HG03097 (cell line): ENCODE results near the gene CTRL.
"Not testable (repeated sequence)": the region's sequence is repeated elsewhere in the genome, so short reads cannot be mapped to it uniquely, and the experiment has no call there.

Source experiments
- ATAC-seq: cut with Tn5 transposase; IDR thresholded peaks from one replicate; pipeline ENCODE4 v1.9.1; 2021; ENCODE audit not compliant: unreplicated experiment, low FRiP score

CTRL gene

GRCh38 chr16:67942510-67943255 lies 11.0 kb upstream of the CTRL start:
- ATAC-seq, result no peak

- ATAC-seq, result no peak
These were observed 10.5 kb upstream of the CTRL start for GRCh38 chr16:67942200-67942509.

DNA sequence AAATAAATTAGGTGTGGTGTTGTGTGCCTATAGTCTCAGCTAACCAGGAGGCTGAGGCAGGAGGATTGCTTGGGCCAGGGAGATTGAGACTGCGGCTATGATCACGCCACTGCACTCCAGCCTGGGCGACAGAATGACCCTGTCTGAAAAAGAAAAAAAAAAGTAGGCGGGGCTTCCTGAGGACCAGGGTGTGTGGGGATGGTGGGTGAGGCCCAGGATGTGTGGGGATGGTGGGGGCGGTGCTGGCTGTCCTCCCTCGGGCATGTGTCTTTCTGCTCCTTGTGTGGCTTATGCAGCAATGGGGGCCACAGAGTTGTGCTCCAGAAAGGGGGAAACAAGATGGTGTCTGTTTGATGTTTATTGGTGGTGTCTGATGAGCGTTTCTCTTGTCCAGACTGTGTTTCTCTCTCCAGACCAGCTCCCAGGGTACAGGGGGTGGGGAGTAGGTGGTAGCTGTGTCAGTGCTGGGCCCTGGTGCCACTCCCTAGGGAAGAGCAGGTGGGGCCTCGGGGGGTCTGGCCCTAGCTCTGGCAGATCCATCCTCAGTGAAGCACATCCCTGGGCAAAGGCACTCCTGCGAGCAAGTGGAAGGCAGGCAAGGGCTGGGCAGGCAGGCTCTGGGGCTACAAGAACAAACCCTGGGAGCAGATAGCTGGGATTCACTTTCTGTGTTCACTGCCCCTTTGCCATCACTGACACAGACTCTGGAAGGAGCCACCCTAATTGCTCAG lies 10.0 kb upstream of the CTRL start:
- ATAC-seq, result no peak

GRCh38 chr16:67940446-67941089 lies 8.9 kb upstream of the CTRL start:
- ATAC-seq, result no peak

DNA sequence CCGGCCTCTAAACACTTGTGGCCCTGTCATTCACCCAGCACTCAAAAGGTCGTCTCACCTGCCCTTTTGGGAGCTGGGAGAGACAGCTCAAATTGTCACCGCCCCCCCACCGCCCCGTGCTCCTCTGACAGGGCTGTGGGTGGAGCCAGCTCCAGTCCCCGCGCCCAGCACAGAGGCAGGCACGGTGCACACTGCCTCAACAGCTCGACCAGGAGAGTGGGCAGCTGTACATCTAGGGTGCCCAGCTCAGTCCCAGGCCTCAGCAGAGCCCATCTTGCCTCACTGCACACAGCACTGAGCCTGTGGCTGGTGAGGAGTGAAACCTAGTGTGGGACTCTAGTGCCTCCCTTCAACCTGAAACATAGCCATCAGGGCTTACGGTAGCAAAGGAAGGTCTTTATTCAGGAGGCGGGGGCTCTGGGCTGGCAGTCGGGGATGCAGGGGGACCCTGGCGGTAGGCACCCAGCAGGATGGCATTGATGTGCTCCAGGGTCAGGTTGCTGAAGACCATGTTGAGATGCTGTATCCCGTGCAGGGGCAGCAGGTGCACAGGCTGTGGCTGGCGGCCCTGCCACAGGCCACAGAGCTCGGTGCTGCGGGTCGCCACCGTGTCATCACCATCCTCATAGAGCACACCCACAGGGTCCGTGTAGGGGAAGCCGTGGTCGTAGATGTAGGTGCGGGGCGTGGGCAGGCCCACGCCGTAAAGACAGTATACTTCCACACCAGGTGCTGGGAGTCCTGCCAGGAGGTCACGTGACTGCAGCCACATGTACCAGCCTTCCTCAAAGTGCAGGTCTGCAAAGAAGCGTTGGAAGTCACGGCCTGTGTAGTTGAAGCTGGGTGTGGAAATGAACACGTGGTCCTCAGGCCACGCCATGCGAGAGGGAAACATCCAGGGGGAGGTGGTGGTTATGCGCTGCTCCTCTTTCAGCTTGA lies 8.1 kb upstream of the CTRL start:
- ATAC-seq, result no peak

GRCh38 chr16:67937713-67938112 lies 6.1 kb upstream of the CTRL start:
- not testable (repeated sequence) for ATAC-seq

GRCh38 chr16:67936880-67937605 lies 5.4 kb upstream of the CTRL start:
- peak; percentile 47 for ATAC-seq

- ATAC-seq, result no peak
These were observed 4.6 kb upstream of the CTRL start, which contains the start of gene PSMB10 for GRCh38 chr16:67936124-67936879. PSMB10 (minus strand) TSS chr16:67936850; CDS start chr16:67936749, 101 bp downstream.

DNA sequence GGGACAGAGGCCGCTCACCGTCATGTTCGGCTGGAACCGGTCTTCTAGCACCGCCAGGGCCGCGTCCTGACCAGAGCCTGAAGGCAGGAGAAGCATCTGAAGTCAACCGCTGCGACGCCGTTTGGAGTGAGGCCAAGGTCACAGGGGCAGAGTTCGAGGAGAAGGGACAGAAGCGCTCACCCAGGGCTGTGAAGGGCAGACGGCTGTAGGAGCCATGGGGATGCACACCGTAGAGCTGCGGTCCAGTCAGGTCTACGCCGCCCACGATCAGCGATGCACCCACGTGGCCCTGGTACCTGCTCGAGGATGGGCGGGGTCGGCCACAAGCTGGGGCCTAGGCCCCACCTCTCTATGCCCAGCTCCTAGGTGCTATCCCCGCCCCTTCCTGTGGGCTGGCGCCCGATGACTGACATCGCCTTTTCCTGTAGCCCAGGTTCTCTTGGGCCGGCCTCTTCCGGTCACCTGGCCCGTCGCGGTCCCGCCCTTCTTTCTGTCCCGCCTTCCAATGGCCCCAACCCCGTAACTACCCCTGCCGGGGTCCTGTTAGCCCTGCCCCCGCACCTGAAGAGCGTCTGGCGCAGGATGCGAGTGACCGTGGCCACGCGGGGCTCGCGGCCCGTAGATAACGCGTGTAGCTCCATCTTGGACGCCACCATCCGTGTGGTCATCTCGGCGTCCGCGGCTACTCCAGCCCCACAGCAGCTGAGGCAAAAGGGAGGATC lies 3.9 kb upstream of the CTRL start:
- peak; percentile 78 for ATAC-seq

DNA sequence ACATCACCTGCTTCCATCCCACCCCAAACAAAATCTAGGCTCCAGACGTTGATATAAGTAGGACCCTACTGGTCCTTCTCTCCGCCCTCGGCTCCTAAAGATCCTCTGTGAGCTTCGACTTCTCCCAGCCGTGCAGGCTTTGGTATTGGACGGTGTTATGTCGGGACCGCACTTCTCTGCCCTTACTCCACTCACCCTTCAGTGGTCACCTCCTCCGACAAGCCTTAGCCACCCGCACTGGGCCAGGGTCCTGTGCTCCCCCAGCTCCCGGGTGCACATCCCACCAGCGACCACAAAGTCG lies 3.4 kb upstream of the CTRL start:
- no peak for ATAC-seq

- no peak for ATAC-seq
These were observed 2.8 kb upstream of the CTRL start for GRCh38 chr16:67934306-67935100.

GRCh38 chr16:67933805-67934204 lies 2.1 kb upstream of the CTRL start:
- no peak for ATAC-seq

GRCh38 chr16:67932462-67932840 lies 789 bp upstream of the CTRL start:
- no peak for ATAC-seq

DNA sequence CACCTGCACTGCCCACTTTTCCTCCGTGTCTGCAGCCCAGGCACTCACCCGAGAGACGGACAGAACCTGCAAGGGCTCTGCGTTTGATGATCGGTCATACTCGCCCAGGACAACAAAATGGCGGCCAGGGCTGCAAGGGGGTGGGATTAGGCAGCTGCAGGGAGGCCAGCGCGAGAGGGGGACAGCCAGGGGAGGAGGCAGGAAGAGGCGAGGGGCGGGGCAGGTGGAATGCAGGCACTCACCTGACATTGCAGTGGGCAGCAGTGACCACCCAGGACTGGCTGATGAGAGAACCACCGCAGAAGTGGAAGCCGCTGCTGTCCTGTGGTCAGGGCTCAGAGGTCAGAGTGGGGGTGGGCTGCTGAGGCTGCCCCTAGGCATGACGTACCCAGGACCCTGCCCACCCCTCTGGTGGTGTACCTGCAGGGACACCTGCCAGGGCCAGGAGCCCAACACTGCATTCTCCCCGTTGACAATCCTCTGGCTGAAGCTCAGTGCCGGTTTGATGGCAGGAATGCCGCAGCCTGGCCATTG lies 917 bp downstream of the CTRL start:
- ATAC-seq, result no peak

GRCh38 chr16:67930191-67930590 lies 1.5 kb downstream of the CTRL start:
- no peak for ATAC-seq

- no peak for ATAC-seq
These were observed 2.9 kb downstream of the CTRL start for GRCh38 chr16:67928561-67929364.

GRCh38 chr16:67928147-67928546 lies 3.5 kb downstream of the CTRL start:
- ATAC-seq, result no peak
